Body of pancreas (tissue), 4 donors: ENCODE results near the gene AKAP13. TPM values are rescaled to one million over a fixed set of nuclear protein-coding genes. Genes with fewer than 3 reads are reported as not detected.
A peak's percentile ranks its signal among the peaks of the same experiment; 100 is the strongest.

Source experiments
- ATAC-seq: fragments of 150-250 bp; one replicate; pipeline ENCODE4 v1.9.1; 2016
- DNase-seq, 4 donors: peaks; one replicate each; pipeline ENCODE4 v3.0.0-alpha.2; 2019
- H3K27ac ChIP-seq, 4 donors: fragments of 200-600 bp; sonication (generic); 1 replicate in 3 of 4; 2 replicates in 1 of 4; pipeline versions ENCODE4 v1.5.1 to v1.6.1; 2016 to 2019; ENCODE audit warnings: mild to moderate bottlenecking in 1 of 4, mixed read lengths in 1 of 4, moderate library complexity in 1 of 4
- H3K27me3 ChIP-seq, 2 donors: fragments of 200-600 bp; sonication (generic); one replicate each; pipeline ENCODE4 v1.6.0; 2016; ENCODE audit warnings: mild to moderate bottlenecking in 1 of 2
- H3K36me3 ChIP-seq, 2 donors: fragments of 200-600 bp; sonication (generic); replicated peaks in 1 of 2; 2 replicates each; pipeline ENCODE4 v1.5.1; 2016; ENCODE audit warnings: low read depth in 2 of 2; ENCODE audit not compliant: insufficient read depth in 1 of 2
- H3K4me1 ChIP-seq: fragments of 200-600 bp; sonication (generic); one replicate; pipeline ENCODE4 v1.6.0; 2016
- H3K4me3 ChIP-seq, 2 donors: fragments of 200-600 bp; sonication (generic); 1 replicate in 1 of 2; 2 replicates in 1 of 2; pipeline ENCODE4 v1.5.1; 2016 to 2019
- H3K9me3 ChIP-seq, 3 donors: fragments of 200-600 bp; sonication (generic); 1 replicate in 2 of 3; 2 replicates in 1 of 3; pipeline ENCODE4 v1.5.1; 2016
- CTCF ChIP-seq, 7 experiments: fragments of 450-650 bp in 4 of 7; fragments of 200-600 bp in 3 of 7; sonication (generic) in 3 of 7; IDR thresholded peaks; one replicate each; pipeline ENCODE4 v1.5.1; 2016 to 2019; ENCODE audit warnings: antibody characterized with exemption in 7 of 7
- POLR2A ChIP-seq, 3 donors: fragments of 450-650 bp; IDR thresholded peaks; one replicate each; pipeline ENCODE4 v1.6.1; 2016; ENCODE audit warnings: antibody characterized with exemption in 3 of 3, mild to moderate bottlenecking in 2 of 3
- WGBS, 2 donors: methylation state at CpG; one replicate each; pipeline ENCODE4 v1.1.5; 2017; 5-methylcytosine and 5-hydroxymethylcytosine counted together
- intact Hi-C: fragments of 100-400 bp; cut with DNase I; formaldehyde crosslinking; loops from one replicate; pipeline ENCODE4 v1.15.1; 2023
- total RNA-seq, 2 donors: library from RNA; depleted of rRNA; stranded (reverse); fragments of >200 nt; gene quantifications; one replicate each; pipeline ENCODE4 v1.1.0, GENCODE V29; 2016

The AKAP13 gene
- total RNA-seq, 2 donors from 2014 or later: 102 to 160 TPM

- peak overlapping the region; percentile 17 to 38 for H3K4me3 ChIP-seq
- peak; percentile 50 to 75 (median 66) for DNase-seq
- TF ChIP-seq POLR2A (IDR thresholded peaks at IDR 0.05) (peak in 1 of 3 donors; percentile 16), CTCF (IDR thresholded peaks at IDR 0.05) (peak in 1 of 7 experiments; percentile 15)
- no peaks in the 10 kb centered on the region for H3K36me3 ChIP-seq
- peaks cover 74% of the 10 kb centered on the region for H3K4me1 ChIP-seq
- H3K27me3 ChIP-seq: no peaks in the 10 kb centered on the region
- no peaks in the 10 kb centered on the region for H3K9me3 ChIP-seq
- 18 to 20% methylated on average over 3 of the region's 3 CpGs for WGBS, 2 donors
- intact Hi-C loops: no loop called here
- peak; percentile 15 for ATAC-seq
- peak overlapping the region; percentile 88 to 97 (median 94) for H3K27ac ChIP-seq
These were observed 200.5 kb downstream of the AKAP13 start for GRCh38 chr15:85580879-85581278.

GRCh38 chr15:85581495-85581894 lies 201.1 kb downstream of the AKAP13 start:
- H3K27me3 ChIP-seq: no peaks in the 10 kb centered on the region
- peak overlapping the region; percentile 17 to 38 for H3K4me3 ChIP-seq
- H3K36me3 ChIP-seq: no peaks in the 10 kb centered on the region
- no peak for TF ChIP-seq POLR2A (IDR thresholded peaks at IDR 0.05)
- peak in 1 of 7 experiments; percentile 8 for TF ChIP-seq CTCF (IDR thresholded peaks at IDR 0.05)
- 19 to 31% methylated on average over 6 to 8 of the region's 8 CpGs for WGBS, 2 donors
- H3K9me3 ChIP-seq: no peaks in the 10 kb centered on the region
- H3K4me1 ChIP-seq: peaks cover 77% of the 10 kb centered on the region
- intact Hi-C loops: no loop called here
- DNase-seq: peak; percentile 61 to 84 (median 66)
- peak; percentile 16 for ATAC-seq
- peak overlapping the region; percentile 88 to 97 (median 94) for H3K27ac ChIP-seq

GRCh38 chr15:85582131-85583079 lies 202.0 kb downstream of the AKAP13 start:
- H3K4me3 ChIP-seq: peak overlapping the region; percentile 38 to 43
- WGBS, 2 donors: 13 to 19% methylated on average over 7 to 10 of the region's 10 CpGs
- DNase-seq: peak; percentile 66 to 82 (median 77)
- no peaks in the 10 kb centered on the region for H3K9me3 ChIP-seq
- peak; percentile 10 to 67 (median 57) for TF ChIP-seq POLR2A (IDR thresholded peaks at IDR 0.05)
- TF ChIP-seq CTCF (IDR thresholded peaks at IDR 0.05): no peak
- peaks cover 79% of the 10 kb centered on the region for H3K4me1 ChIP-seq
- peaks cover 0 to 3% of the 10 kb centered on the region in 2 donors for H3K36me3 ChIP-seq
- intact Hi-C loops: no loop called here
- peak overlapping the region; percentile 88 to 97 (median 94) for H3K27ac ChIP-seq
- ATAC-seq: peak; percentile 54
- H3K27me3 ChIP-seq: no peaks in the 10 kb centered on the region

- WGBS, 2 donors: 19% methylated on average over 4 of the region's 4 CpGs
- no peaks in the 10 kb centered on the region for H3K27me3 ChIP-seq
- H3K9me3 ChIP-seq: no peaks in the 10 kb centered on the region
- peak overlapping the region; percentile 88 to 97 (median 94) for H3K27ac ChIP-seq
- ATAC-seq: no peak
- peaks cover 81% of the 10 kb centered on the region for H3K4me1 ChIP-seq
- TF ChIP-seq CTCF (IDR thresholded peaks at IDR 0.05): no peak
- no peak for TF ChIP-seq POLR2A (IDR thresholded peaks at IDR 0.05)
- DNase-seq: peak in 2 of 4 donors; percentile 28 to 35
- intact Hi-C loops: no loop called here
- peaks cover 0 to 6% of the 10 kb centered on the region in 2 donors for H3K36me3 ChIP-seq
- H3K4me3 ChIP-seq: peak overlapping the region in 1 of 2 donors; percentile 38
These were observed 203.0 kb downstream of the AKAP13 start for GRCh38 chr15:85583442-85583841.
